Measurements from ENCODE around the gene GEMIN2.
"Not testable (repeated sequence)": the region's sequence is repeated elsewhere in the genome, so short reads cannot be mapped to it uniquely, and the experiment has no call there.

The GEMIN2 gene

DNA sequence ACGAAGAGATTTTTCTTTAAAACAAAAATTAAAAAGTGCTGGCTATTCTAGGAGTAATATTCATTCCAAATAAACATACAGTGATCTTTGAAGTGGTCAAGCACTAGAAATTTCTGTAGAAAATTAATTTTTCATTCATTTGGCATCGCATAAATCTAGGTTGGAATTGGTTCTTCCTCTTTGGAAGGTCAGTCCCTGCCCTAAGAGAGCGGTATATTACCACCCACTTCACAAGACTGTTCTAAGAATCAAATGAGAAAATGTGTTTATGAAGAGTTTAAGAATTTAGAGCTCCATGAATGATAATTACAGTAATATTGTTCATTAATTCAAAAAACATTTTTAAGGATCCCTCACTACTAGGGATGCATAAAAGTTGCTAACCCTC lies 444 bp upstream of the GEMIN2 start:
- no peak for DNase-seq

DNA sequence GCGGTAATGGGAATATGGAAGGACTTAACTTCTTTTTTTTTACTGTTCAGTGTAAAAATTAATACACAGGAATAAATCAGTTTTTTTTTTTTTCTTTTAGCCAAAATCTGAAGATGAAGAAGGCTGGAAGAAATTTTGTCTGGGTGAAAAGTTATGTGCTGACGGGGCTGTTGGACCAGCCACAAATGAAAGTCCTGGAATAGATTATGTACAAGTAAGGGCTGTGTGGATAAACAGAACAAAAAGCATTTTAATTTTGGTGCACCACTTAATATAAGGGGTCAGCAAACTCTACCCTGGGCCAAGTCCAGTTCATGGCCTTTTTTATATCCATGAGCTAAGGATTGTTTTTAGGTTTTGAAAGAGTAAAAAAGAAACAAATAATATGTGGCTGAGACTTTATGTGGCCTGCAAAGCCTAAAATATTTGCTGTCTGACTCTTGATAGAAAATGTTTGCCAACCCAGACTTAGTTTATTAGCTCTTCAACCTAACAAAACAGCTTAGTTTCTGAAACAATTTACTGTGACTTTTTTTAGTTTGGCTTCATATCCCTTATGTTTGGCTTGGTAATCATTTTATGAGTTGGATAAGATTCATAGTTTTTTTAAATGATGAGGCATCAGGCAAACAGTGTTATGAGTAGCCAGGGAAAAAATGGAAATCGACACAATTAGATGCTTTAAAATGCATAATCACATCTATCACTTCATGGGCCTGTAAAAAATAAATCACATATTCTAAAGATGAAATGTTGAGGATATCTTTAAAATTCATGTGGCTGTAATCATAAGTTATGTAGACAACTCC lies 8.4 kb downstream of the GEMIN2 start:
- no peak for DNase-seq

DNA sequence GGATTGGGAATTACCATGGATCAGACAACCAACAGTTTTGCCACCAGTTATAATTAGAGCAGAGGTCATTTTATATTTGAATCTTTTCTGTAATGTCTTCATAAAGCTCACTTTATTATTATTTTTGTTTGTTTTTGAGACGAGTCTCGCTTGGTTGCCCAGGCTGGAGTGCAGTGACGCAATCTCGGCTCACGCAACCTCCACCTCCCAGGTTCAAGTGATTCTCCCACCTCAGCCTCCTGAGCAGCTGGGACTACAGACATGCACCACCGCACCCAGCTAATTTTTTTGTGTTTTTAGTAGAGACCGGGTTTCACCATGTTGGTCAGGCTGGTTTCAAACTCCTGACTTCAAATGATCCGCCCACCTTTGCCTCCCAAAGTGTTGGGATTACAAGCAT lies 23.7 kb downstream of the GEMIN2 start:
- DNase-seq = not testable (repeated sequence)

DNA sequence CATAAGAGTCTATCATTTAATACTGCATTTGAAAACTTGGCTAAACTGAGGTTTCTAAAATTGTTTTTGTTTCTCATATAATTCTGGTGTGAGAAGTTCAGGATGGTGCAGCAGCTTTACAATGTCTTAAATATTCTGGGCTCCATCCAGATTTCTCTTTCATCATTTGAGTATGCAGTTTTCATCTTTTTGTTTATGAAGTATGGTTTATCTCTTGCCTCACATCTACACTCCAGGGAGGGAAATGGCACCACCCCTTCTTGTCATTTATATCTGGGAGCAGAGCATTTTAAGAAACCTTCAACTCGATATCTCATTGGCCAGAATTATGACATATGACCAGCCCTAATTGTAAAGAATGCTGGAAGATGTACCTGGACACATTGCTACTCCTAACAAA lies 24.3 kb downstream of the GEMIN2 start:
- DNase-seq = no peak

GRCh38 chr14:39140170-39140569 lies 26.0 kb downstream of the GEMIN2 start:
- DNase-seq = no peak

DNA sequence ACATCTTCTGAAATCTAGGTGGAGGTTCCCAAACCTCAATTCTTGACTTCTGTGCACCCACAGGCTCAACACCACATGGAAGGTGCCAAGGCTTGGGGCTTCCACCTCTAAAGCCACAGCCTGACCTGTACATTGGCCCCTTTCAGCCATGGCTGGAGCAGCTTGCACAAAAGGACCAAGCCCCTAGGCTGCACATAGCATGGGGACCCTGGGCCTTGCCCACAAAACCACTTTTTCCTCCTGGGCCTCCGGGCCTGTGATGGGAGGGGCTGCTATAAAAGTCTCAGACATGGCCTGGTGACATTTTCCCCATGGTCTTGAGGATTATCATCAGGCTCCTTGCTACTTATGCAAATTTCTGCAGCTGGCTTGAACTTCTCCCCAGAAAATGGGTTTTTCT lies 27.5 kb downstream of the GEMIN2 start:
- DNase-seq = not testable (repeated sequence)

DNA sequence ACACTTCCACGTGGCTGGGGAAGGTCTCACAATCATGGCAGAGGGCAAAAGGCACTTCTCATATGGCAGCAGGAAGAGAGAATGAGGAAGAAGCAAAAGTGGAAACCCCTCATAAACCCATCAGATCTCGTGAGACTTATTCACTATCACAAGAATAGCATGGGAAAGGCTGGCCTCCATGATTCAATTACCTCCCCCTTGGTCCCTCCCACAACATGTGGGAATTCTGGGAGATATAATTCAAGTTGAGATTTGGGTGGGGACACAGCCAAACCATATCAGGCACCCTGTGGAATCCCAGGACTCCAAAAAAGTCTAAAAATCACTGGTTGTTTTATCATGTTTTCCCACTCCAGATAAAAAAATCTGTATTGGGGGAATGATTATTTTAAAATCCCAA lies 29.1 kb downstream of the GEMIN2 start:
- not testable (repeated sequence) for DNase-seq

DNA sequence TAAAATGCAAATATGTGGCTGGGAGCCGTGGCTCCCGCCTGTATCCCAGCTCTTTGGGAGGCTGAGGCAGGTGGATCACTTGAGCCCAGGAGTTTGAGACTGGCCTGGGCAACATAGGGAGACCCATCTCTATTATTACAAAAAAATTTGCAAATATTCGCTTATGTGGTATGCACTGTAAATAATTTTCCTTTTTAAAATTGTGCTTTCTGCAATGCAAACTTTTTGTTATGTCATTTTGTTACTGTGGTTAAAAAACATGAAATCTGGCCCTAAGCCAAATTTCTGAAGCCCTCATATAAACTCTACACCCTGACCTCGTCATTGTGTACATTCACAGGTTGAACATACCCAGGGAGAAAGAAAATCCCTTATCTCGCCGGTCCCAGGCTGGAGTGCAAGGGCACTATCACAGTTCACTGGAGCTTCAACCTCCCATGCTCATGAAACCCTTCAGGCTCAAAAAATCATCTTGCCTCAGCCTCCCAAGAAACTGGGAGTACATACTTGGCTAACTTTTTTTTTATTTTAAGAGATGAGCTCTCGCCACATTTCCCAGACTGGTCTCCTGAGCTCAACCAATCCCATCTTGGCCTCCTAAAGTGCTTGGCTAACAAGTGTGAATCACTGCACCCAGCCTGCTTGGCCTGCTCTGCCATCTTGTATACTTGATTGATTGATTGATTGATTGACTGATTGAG lies 31.3 kb downstream of the GEMIN2 start:
- DNase-seq = no peak

DNA sequence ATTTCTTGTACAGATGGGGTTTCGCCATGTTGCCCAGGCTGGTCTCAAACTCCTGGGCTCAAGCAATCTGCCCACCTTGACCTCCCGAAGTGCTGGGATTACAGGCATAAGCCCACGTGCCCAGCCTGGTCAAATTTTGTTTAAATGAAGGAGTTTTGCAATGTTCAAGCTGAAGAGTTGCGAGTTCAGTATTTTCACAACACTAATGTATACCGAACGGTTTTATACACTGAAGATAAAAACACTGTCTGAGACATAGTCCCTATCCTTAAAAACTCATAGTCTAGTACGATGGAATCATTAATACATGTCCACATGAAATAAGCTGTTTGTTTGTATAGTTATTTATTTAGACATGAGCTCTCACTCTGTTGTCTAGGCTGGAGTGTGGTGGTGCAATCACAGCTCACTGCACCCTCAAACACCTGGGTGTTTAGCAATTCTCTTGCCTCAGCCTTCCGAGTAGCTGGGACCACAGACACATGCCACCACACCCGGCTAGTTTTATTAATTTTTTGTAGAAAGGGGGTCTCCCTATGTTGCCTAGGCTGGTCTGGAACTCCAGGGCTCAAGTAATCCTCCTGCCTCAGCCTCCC lies 40.6 kb downstream of the GEMIN2 start:
- DNase-seq = no peak

- DNase-seq = no peak
Observed at GRCh38 chr14:39157491-39157890, 43.4 kb downstream of the GEMIN2 start.

DNA sequence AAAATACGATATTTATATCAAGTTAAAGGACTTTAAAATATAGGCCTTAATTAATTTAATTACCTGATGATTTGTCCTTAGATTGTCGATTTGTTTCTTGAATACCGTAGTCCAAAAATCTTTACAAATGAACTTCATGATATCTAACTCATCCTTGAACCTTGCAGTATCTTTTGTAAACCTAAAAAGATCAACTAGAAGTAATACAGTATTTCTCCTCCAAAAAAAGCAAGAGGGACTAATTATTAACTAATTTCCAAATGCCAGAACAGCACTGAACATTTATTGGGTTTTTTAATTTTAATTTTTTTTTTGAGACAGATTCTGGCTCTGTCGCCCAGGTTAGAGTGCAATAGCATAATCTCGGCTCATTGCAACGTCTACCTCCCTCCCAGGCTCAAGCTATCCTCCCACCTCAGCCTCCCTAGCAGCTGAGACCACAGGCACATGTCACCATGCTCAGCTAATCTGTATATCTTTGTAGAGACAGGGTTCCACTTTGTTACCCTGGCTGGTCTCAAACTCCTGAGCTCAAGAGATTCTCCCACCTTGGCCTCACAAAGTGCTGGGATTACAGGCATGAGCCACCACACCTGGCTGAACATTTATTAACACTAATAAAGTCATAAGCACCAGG lies 44.2 kb downstream of the GEMIN2 start:
- DNase-seq = no peak

- DNase-seq = no peak
Observed at GRCh38 chr14:39160494-39160893, 46.4 kb downstream of the GEMIN2 start.

DNA sequence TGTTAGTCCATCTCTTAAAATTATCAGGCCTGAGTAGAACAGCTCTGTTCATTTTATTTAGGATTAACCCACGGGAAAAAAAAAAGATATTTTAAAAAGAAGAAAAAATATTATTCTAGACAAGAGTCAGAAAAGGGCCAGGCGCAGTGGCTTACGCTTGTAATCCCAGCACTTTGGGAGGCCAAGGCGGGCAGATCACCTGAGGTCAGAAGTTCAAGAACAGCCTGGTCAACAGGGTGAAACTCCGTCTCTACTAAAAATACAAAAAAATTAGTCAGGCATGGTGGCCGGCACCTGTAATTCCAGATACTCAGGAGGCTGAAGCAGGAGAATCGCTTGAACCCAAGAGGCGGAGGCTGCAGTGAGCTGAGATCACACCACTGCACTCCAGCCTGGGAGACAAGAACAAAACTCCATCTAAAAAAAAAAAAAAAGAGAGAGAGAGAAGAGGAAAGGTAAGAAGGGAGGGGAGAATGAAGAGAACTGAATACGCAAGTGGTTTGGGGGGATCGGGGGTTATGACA lies 53.7 kb downstream of the GEMIN2 start:
- DNase-seq = not testable (repeated sequence)

GRCh38 chr14:39168591-39168990 lies 54.5 kb downstream of the GEMIN2 start:
- no peak for DNase-seq

GRCh38 chr14:39169541-39169900 lies 55.4 kb downstream of the GEMIN2 start:
- DNase-seq = no peak

DNA sequence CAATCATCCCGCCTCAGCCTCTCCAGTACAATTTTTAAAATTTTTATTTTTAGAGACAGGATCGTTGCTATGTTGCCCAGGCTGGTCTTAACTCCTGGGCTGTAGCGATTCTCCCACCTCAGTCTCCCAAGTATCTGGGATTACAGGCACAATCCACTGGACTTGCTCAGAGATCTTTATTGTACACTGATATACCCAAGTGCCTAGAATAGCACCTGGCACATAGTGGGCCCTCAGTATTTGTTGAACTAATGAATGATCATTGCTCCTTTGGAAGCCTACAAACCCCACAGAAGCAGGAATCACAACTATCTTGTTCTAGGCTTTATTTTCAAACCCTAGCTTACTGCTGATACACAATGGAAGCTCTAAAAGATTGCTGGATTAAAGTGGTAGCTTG lies 59.1 kb downstream of the GEMIN2 start:
- DNase-seq = no peak

- DNase-seq = peak; percentile 100
Observed at GRCh38 chr14:39174560-39175444, 60.7 kb downstream of the GEMIN2 start, which contains the start of gene PNN. Gene PNN (plus strand): TSS chr14:39175254. CDS start chr14:39175280, 26 bp downstream.

DNA sequence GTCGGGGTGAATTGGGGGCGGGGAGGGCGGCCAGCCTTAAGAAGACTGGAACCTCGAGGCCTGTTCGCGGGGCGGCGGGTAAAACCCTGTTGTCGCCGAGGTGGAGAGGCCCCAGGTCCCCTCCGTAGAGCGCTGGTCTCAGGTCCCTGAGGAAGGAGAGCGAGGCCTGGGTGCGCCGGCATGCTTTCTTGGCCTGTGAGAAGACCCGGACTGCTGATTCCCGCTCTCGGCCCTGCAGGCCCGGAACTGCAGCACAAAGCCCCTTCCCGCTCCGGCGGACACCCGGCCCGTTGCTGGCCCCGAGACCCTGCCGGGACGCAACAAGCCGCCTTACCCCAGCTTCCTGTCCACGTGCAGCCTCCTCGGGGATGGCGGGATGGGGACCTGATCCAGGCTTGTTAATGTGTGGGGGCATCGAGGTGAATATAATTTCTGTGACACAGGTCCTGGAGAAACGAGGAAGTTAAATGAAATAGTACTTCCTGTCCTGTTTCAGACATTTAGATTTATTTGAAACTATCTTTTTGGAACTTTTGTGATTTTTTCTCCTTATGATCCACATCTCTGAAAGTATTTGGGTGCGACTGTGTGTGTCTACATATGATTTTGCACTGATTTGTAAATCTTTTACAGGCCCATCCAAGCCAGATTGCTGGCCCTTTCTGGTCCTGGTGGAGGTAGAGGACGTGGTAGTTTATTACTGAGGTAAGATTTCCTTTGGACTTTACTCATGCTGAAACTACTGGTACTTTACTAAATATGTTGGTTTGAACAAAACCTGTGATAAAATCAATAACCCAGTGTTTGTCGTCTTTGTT lies 61.5 kb downstream of the GEMIN2 start:
- DNase-seq = peak; percentile 29

GRCh38 chr14:39176263-39177167 lies 62.4 kb downstream of the GEMIN2 start:
- no peak for DNase-seq

- DNase-seq = no peak
Observed at GRCh38 chr14:39177168-39177545, 63.0 kb downstream of the GEMIN2 start.

All from DMS79 (cell line).